NCI-H2029 (cell line): ENCODE data around the gene ZNF599.

Source experiments
- DNase-seq: peaks from one replicate; lab custom pipeline; 2025; lab: John Stamatoyannopoulos, UW

ZNF599 gene

DNA sequence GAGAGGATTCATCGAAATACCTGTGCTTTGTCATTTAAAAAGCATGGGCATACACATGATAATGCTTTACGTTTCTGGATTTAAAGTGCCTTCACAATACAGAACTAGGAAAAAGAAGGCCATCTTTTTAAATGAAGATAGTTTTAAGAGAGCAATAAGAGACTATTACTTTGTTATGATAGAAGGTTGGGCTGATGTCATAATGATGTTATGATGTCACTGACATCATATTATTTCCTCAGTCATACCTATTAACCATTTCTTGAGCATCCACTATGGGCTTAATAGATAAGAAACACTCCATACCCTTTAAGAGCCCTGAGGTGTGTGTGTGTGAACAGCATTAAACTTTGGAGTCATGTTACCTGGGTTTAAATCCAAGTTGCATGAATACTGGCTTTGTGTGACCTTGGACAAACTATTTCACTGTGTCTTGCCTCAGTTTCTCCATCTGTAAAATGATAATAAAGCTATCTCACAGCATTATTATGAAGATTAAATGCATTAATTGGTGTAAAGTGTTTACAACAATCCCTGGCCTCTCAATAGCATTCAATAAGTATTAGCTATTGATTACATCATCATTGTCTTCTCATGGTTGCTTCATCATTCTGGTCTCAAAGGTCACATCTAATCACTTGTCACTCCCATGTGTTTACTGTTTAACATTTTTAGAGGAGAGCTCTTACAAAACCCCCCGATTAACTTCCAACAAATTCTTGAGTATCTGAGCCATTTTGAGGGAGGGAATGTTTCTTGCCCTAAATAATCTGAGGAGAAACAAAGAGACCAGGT lies 27.9 kb downstream of the ZNF599 start:
- DNase-seq, result no peak

DNA sequence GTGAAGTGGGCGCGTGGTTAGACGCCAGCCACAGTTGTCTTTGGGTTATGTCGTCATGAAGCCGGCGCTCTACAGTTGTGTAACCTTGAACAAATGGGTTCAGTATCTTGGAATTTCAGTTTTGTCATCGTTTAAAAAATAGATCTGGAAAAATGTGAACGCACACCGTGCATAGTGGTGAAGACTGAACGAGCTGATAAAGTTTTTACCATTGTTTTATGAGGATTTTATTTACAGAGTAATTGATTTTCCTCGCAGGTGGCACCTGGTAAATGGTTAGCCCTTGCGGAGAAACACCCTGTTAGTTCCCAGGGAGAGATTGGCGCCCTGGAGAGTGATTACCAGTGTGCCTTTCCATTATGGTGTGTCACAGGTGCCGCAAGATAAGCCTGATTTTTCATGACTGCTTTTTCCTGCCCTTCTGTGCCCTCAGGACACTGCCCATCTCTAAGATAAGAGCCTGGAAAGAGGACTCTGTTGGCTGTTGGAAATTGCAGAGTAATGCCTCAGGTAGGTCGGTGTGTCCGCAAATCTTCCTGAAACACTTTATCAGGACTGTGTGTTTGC lies 38.4 kb downstream of the ZNF599 start:
- peak; percentile 90 for DNase-seq

DNA sequence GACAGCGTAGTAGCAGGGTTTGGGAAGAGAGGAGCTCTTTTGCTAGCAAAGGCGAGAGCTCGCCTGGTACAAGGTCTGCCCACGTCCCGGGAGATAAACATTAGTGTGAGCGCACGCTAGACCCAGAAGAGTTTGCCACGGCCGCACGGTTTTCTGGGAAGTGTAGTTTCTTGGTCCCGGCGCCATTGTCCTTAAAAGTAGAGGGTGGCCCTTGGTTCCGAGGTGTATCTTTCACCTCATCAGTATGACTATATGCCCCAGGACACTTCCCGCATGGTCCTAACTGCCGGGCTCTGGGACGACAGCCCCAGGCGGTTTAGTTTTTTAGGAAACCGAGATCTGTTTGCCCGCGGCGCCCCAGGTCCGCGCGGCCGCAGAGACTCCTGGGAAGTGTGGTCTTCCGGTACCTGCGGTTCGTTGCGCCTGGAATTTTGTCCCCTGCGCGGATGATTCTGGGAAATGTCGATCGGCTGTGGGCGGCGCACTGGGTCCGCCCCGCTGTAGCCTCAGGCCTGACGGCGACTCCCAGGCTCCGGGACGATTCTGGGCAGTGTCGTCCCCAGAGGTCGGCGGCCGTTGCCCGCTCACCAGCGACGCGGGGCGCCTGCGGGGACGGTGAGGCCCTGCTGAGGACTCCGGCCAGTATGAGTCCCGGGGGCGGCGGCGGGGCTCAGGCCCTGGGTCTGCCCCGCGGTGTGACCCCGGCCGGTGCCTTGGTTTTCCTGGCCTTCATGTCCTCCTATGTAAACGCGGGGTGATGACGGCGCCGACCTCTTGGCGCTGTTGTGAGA lies 39.1 kb downstream of the ZNF599 start, which contains the start of gene ZNF181:
ZNF181 (plus strand) TSS at position 498 of the 791 bp plus-strand sequence. CDS start 795 bp downstream, outside the sequence.
- peak; percentile 84 for DNase-seq

DNA sequence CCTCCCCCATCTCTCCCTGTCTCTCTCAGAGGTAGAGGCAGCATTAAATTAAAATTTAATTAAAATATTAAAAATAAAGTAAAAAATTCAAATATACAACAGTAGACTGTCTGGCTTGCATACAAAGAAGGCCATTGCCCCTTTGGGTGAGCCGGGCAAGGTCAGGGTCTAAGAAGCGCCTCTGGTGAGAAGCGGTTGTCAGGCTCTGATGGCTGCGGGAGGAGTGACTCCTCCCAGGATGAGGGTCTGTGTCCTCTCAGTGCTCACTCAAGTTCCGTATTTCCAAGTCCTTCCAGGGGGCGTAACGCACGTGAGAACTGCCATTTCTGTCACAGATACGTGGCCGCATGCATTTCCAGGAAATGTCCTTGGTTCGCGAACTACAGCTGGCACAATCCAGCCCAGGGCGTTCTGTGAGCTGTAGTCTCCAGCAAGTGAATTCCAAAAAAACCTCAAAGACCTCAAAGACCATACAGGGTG lies 39.7 kb downstream of the ZNF599 start:
- peak; percentile 66 for DNase-seq

DNA sequence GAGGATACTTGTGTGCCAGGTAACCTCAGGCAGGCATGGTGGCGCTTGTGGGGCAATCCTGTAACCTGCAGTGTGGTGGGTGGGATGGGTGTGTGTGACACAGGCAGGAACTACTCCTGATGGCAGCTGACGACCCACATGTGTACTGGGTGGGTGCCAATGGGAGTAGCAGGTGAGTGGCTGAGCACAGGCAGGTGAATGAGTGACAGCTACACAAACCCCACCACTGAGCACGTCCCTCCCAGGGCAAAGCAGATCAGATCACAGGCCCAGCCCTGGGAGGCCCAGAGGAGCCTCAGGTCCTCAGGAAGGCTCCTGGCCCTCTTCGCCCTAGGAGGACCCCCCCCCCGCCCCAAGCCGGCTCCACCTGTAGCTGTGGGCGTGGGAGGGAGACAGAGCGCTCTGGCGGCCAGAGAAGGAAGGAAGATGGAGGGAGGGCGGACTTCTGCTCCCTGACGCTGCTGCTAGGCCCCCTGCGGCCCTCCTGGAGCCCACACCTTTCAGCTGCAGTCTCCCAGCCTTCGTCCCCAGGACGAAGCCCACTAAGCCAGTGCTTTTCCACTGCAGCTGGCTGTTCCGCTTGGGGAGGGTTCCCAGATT lies 40.3 kb downstream of the ZNF599 start:
- DNase-seq, result peak; percentile 12

DNA sequence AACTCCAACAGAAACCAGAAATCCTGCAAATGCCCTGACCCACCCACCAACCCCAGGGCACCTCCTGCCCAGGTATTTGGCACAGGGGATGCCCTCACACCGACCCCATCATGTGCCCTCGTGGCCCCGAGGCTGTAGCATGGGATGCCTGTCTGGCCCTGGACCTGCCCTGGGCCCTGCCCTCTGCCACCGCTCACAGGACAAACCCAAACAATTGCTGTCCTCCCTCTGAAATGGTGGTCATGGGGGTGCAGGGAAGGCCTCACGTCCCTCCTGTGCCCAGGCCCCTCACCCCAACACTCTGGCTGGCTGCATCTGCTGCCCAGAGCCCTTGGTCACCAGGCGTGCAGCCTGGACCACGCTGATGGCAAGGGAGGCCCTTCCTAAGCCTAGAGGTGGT lies 41.1 kb downstream of the ZNF599 start:
- no peak for DNase-seq

DNA sequence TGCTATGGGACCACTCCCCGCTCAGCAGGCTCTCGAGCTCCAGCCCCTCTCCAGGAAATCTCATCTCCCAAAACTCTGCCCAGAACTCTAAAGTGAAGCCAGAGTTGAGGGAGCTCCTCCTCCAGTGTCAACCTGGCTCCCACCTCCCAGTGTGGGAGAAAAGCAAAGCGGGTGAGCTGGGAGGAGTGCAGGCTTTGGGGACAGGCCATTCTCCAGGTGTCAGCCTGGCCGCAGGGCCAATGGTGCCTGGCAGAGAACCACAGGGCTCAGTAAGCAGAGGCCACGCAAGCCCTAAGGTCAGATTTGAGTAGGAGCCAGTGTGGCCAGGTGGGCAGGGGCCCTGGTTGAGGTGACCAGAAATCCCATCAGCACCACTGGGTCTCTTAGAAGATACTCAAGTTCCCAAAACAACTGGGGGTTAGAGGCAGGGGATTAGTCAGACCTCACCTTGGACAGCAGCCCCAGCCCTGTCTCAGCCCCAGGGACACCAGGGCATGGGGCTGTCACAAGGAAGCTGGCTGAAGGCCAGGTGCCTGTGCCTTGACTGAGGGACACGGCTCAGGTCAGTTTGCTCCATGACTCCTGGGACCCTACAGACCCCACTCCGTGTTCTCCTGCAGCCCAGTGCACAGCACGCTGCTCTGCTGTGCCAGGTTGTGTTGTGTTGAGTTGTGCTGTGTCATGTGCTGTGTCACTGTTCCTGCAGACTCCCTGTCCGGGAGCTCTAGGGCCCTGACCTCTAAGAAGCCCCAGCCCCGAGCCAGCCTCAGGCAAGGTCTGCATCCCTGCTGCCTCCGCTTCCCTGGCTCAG lies 41.8 kb downstream of the ZNF599 start:
- DNase-seq, result no peak

DNA sequence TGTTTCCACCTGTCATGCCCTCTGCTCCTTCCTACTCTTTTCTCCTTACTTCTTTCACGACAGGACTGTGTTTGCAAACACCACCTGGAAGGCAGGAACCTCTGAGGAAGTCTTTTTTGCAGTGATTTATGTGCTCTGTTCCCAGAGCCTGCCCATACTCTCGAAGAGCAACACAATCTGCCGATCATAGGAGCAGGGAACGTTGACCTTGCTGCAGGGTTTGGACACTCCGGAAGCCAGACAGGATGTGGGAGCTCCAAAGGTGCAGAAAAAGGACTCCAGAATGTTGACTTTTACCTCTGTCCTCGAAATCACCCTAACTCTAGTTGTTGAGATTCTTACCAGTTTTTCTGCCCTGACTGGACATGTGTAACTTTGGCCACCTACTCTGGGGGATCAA lies 47.6 kb downstream of the ZNF599 start:
- no peak for DNase-seq

DNA sequence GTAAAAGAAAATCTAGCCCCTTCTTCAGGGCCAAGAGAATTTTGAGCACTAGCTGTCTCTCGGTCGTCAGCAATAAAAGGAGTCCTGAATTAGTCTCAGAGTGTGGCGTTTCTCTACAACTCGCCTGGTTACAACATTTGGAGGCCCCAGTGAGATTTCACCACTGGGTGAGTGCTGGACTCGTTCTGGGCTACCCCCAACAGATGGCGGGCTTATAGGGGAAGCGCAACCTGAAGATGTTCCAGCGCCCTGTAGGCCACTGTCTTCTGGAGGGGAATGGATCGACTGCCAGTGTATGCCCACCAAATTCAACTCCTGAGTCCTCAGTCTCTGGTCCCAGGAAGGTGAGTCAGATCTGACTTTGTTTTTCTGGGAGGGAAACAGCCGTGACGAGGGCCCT lies 50.7 kb downstream of the ZNF599 start:
- no peak for DNase-seq

DNA sequence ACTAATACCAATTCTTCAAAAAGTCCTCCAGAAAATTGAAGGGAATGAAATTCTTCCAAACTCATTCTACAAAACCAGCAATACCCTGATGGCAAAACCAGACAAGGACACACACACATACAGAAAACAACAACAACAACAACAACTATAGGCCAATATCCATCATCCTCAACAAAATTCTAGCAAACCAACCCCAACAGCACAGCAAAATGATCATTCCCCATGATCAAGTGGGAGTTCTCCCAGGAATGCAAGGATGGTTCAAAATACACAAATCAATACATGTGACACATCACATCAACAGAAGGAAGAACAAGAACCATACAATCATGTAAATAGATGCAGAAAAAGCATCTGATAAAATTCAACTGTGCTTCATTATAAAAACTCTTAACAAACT lies 57.7 kb downstream of the ZNF599 start:
- DNase-seq, result no peak

DNA sequence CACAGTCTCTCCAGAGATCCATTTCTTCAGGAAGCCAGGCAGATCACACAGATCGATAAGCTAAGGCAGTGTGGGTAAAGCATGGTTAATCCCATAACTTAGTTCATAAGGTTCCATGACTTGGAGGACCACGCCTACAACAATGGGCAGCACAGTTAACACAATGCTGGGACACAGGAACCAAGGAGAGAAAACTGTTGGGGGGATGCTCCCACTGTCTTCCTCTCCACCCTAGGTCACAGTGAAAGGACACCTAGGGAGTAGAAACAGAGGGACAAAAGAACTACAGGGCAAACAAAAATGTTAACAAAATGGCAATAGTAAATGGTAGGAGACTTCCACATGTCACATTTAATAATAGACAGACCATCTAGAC lies 59.8 kb downstream of the ZNF599 start:
- DNase-seq, result no peak

DNA sequence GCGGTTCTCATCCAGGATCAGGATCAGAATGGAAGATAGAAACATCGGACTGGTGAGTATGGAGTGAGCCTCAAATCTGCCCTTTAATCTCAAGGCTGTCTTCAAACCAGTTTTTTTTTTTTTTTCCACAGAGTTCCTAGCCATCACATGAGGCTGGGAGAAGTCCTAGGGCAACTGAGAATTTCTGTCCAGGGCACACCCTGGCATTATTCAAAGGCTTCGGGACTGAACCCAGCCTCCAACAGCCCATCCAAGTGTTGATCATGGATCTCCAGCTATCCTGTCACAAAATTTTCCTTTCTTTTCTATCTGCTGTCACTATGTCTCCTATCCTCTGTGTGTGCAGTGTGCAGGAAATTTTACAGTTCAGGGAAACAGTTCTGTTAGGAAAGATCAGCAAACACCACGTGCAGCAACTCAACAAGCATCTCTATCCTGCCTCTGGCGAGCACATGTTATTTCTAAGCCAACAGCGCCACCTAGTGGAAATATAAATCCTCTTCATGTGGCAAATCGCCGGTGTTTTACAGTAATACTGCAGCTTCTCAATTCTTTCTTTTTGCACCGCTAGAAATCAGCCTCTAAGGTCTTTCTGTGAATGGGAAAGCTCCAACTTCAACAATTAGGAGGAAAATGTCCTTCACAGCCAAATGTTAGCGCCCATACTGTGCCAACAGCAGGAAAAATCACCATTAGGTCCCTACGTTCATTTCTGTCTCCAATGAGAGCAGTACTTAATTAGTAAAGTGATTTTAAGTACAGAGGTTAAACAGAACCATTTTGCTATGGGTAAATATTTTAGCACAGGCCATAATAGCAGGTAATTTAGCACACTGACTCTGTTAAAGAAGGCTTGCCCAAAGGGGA lies 60.4 kb downstream of the ZNF599 start:
- DNase-seq, result peak; percentile 78

DNA sequence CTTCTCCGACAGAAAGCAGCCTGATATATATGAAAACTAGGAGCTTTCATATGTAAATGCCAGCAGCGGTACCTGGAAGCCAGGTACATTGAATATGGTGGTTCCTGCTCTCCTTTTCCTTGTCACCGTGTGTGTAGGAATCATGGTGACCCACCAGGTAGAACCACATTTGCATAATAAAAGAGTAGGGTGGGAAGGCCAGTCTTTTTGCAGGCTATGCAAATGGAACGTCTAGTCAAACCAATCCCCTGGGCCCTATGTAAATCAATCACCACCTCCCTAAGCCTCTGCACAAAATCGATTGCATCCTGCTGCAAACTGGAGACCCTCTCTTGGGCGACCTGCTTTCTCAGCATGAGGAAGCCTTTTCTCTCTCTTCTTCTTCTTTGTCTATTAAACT lies 61.1 kb downstream of the ZNF599 start:
- DNase-seq, result no peak
